IMR-90 (cell line): Measurements from ENCODE around the gene TBC1D32. TPM values are rescaled to one million over a fixed set of nuclear protein-coding genes. Genes with fewer than 3 reads are reported as not detected.

Source experiments
- ATAC-seq: fragments of 200-7000 bp; cut with Tn5 transposase; 2 replicates; pipeline ENCODE4 v1.9.1; 2020; ENCODE audit warnings: low read depth, mild to moderate bottlenecking, moderate library complexity
- BruUV-seq: library from RNA; stranded (reverse); fragments of 400-500 nt; replicated peaks from 2 replicates; lab custom pipeline; 2021; lab: Mats Ljungman, UMichigan
- CTCF ChIA-PET: fragments of 300-600 bp; formaldehyde crosslinking; extraction: SDS; loops from one replicate; lab custom pipeline; 2021; ENCODE audit warnings: antibody characterized with exemption; lab: Yijun Ruan, JAX
- POLR2A ChIA-PET: fragments of 300-600 bp; sonication (Branson Sonifier 250); formaldehyde crosslinking; loops from one replicate; lab custom pipeline; 2022; ENCODE audit warnings: antibody characterized with exemption; ENCODE audit not compliant: unreplicated experiment; lab: Charles Lee
- DNase-seq: peaks from one replicate; pipeline ENCODE4 v3.0.0; 2013
- H2AFZ ChIP-seq: replicated peaks from 2 replicates; pipeline ENCODE3; 2013; ENCODE audit warnings: low read length, mild to moderate bottlenecking; ENCODE audit not compliant: poor library complexity
- H2AK5ac ChIP-seq: 2 replicates; pipeline ENCODE4 v1.6.1; 2013; ENCODE audit warnings: low read depth, low read length, inconsistent platforms
- H2AK9ac ChIP-seq: replicated peaks from 2 replicates; pipeline ENCODE3; 2013; ENCODE audit warnings: mild to moderate bottlenecking, low read depth, low read length, moderate library complexity; ENCODE audit not compliant: poor library complexity
- H2BK120ac ChIP-seq: 2 replicates; pipeline ENCODE4 v1.6.1; 2013; ENCODE audit warnings: low read depth, low read length, inconsistent platforms
- H2BK15ac ChIP-seq: 3 replicates; pipeline ENCODE4 v1.6.1; 2013; ENCODE audit warnings: low read depth, low read length, inconsistent platforms
- H2BK20ac ChIP-seq: 2 replicates; pipeline ENCODE4 v1.6.1; 2013; ENCODE audit warnings: low read depth, mild to moderate bottlenecking, inconsistent platforms, low read length, moderate library complexity
- H2BK5ac ChIP-seq: 2 replicates; pipeline ENCODE4 v1.6.1; 2013; ENCODE audit warnings: mild to moderate bottlenecking, low read depth, low read length, inconsistent platforms; ENCODE audit not compliant: poor library complexity, severe bottlenecking
- H3K14ac ChIP-seq: replicated peaks from 2 replicates; pipeline ENCODE4 v1.6.1; 2013; ENCODE audit warnings: low read depth, low read length, inconsistent platforms
- H3K18ac ChIP-seq: 2 replicates; pipeline ENCODE4 v1.6.1; 2013; ENCODE audit warnings: low read depth, low read length, control low read depth
- H3K23ac ChIP-seq: 2 replicates; pipeline ENCODE4 v1.6.1; 2013; ENCODE audit warnings: low read depth, low read length, inconsistent platforms
- H3K27ac ChIP-seq: 2 replicates; pipeline ENCODE4 v1.5.1; 2013; ENCODE audit warnings: mild to moderate bottlenecking, control low read depth, low read length; ENCODE audit not compliant: insufficient read depth
- H3K27me3 ChIP-seq: 2 replicates; pipeline ENCODE4 v1.6.1; 2013; ENCODE audit warnings: low read length; ENCODE audit not compliant: control insufficient read depth, insufficient read depth
- H3K36me3 ChIP-seq: 2 replicates; pipeline ENCODE4 v1.6.1; 2013; ENCODE audit warnings: low read length, mixed read lengths; ENCODE audit not compliant: control insufficient read depth, insufficient read depth
- H3K4ac ChIP-seq: 2 replicates; pipeline ENCODE4 v1.6.1; 2013; ENCODE audit warnings: low read depth, low read length, inconsistent platforms
- H3K4me1 ChIP-seq: 2 replicates; pipeline ENCODE4 v1.6.1; 2013; ENCODE audit warnings: low read length, mixed read lengths; ENCODE audit not compliant: control insufficient read depth, insufficient read depth
- H3K4me2 ChIP-seq: 2 replicates; pipeline ENCODE4 v1.6.1; 2013; ENCODE audit warnings: low read depth, mild to moderate bottlenecking, control low read depth, low read length, moderate library complexity
- H3K4me3 ChIP-seq: 2 replicates; pipeline ENCODE4 v1.5.1; 2013; ENCODE audit warnings: low read depth, mild to moderate bottlenecking, control low read depth, low read length, moderate library complexity; ENCODE audit not compliant: insufficient read depth
- H3K56ac ChIP-seq: 2 replicates; pipeline ENCODE4 v1.6.1; 2013; ENCODE audit warnings: low read length, inconsistent platforms; ENCODE audit not compliant: insufficient read depth; ENCODE audit errors: extremely low read depth
- H3K79me1 ChIP-seq, 2 experiments: 2 replicates each; pipeline ENCODE4 v1.6.1; 2013; ENCODE audit warnings: low read length in 2 of 2, inconsistent platforms in 1 of 2, low read depth in 1 of 2
- H3K9ac ChIP-seq: 2 replicates; pipeline ENCODE4 v1.6.1; 2013; ENCODE audit warnings: low read depth, low read length, control low read depth
- H3K9me1 ChIP-seq: 2 replicates; pipeline ENCODE4 v1.6.1; 2013; ENCODE audit warnings: low read length, inconsistent platforms; ENCODE audit not compliant: insufficient read depth
- H3K9me3 ChIP-seq: 2 replicates; pipeline ENCODE4 v1.6.1; 2013; ENCODE audit warnings: low read length; ENCODE audit not compliant: control insufficient read depth, insufficient read depth
- H4K20me1 ChIP-seq: 2 replicates; pipeline ENCODE4 v1.6.1; 2013; ENCODE audit warnings: low read length, inconsistent platforms; ENCODE audit not compliant: insufficient read depth
- H4K5ac ChIP-seq: 2 replicates; pipeline ENCODE4 v1.6.1; 2013; ENCODE audit warnings: mild to moderate bottlenecking, low read depth, low read length, control low read depth
- H4K8ac ChIP-seq, 2 experiments: 2 replicates each; pipeline ENCODE4 v1.6.1; 2013; ENCODE audit warnings: low read depth in 2 of 2, low read length in 2 of 2, control low read depth in 1 of 2, inconsistent platforms in 1 of 2
- H4K91ac ChIP-seq: 2 replicates; pipeline ENCODE4 v1.6.1; 2013; ENCODE audit warnings: low read depth, low read length, inconsistent platforms; ENCODE audit not compliant: insufficient read depth
- BHLHE40 ChIP-seq: fragments of 150-350 bp; IDR thresholded peaks from 2 replicates; pipeline ENCODE4 v1.6.1; 2016; ENCODE audit warnings: mild to moderate bottlenecking, low read depth, low read length
- CEBPB ChIP-seq: IDR thresholded peaks from 2 replicates; pipeline ENCODE4 v1.6.1; 2012; ENCODE audit warnings: low read depth, low read length, improper control_type of control experiment
- CTCF ChIP-seq: conservative IDR thresholded peaks from 2 replicates; pipeline ENCODE4 v1.5.1; 2012; ENCODE audit warnings: mild to moderate bottlenecking, low read depth, low read length, improper control_type of control experiment
- MAFK ChIP-seq: IDR thresholded peaks from 2 replicates; pipeline ENCODE4 v1.6.1; 2012; ENCODE audit warnings: low read depth, low read length, improper control_type of control experiment
- MXI1 ChIP-seq: IDR thresholded peaks from 2 replicates; pipeline ENCODE4 v1.6.1; 2012; ENCODE audit warnings: low read depth, mild to moderate bottlenecking, low read length, moderate library complexity, borderline replicate concordance
- RAD21 ChIP-seq: IDR thresholded peaks from 2 replicates; pipeline ENCODE4 v1.6.1; 2012; ENCODE audit warnings: low read length, improper control_type of control experiment
- WGBS, 2 experiments: methylation state at CpG; one replicate each; pipeline versions ENCODE4 v1.1.5 to v1.1.7; 2013; ENCODE audit warnings: missing lambda C conversion rate in 2 of 2; ENCODE audit not compliant: insufficient read length in 1 of 2; ENCODE audit errors: extremely low coverage in 2 of 2; 5-methylcytosine and 5-hydroxymethylcytosine counted together
- dilution Hi-C: fragments of 300-500 bp; cut with HindIII; formaldehyde crosslinking; loops from one replicate; pipeline ENCODE4 v1.14.3; 2018; ENCODE audit warnings: low sequenced_read_pairs; ENCODE audit not compliant: unreplicated experiment
- in situ Hi-C: fragments of 300-500 bp; cut with MboI; formaldehyde crosslinking; loops from 3 replicates; pipeline ENCODE4 v1.14.3; 2019; ENCODE audit warnings: low sequenced_read_pairs, inconsistent platforms, mixed read lengths
- intact Hi-C: fragments of 100-400 bp; cut with micrococcal nuclease; formaldehyde crosslinking; loops from 2 replicates; pipeline ENCODE4 v1.10.0; 2022
- polyA plus RNA-seq, 3 experiments: library from polyadenylated mRNA; depleted of rRNA; stranded (reverse); fragments of >200 nt; gene quantifications; 2 replicates each; pipeline ENCODE4 v1.2.3, GENCODE V29; 2012; ENCODE audit warnings: low replicate concordance in 1 of 3
- total RNA-seq: library from RNA; depleted of rRNA; stranded (reverse); fragments of >200 nt; gene quantifications from 2 replicates; pipeline ENCODE4 v1.2.3, GENCODE V29; 2012

The TBC1D32 gene
- total and polyA plus RNA-seq, 2 of the 4 experiments (the other 2 are of a cell fraction): 3.0 to 7.2 TPM

GRCh38 chr6:121171879-121172278, 162.4 kb downstream of the TBC1D32 start:
- ChIA-PET POLR2A (no interaction called here), CTCF (no interaction called here)
- H3K14ac ChIP-seq: no peak overlapping the region
- no peak overlapping the region for H2AK5ac ChIP-seq
- H4K5ac ChIP-seq: no peak overlapping the region
- intact Hi-C loops (no loop called here), in situ Hi-C loops (no loop called here), dilution Hi-C loops (no loop called here)
- no peak overlapping the region for H4K91ac ChIP-seq
- H3K9ac ChIP-seq: no peak overlapping the region
- no peak overlapping the region for H2BK20ac ChIP-seq
- no peaks in the 10 kb centered on the region for H3K27me3 ChIP-seq
- H4K20me1 ChIP-seq: no peaks in the 10 kb centered on the region
- H3K9me3 ChIP-seq: no peaks in the 10 kb centered on the region
- DNase-seq (no peak), ATAC-seq (no peak)
- H2BK120ac ChIP-seq: no peak overlapping the region
- no peaks in the 10 kb centered on the region for H3K36me3 ChIP-seq
- no peak overlapping the region for H3K4me3 ChIP-seq
- no peak overlapping the region for H2AK9ac ChIP-seq
- H3K56ac ChIP-seq: no peak overlapping the region
- H3K79me1 ChIP-seq: no peaks in the 10 kb centered on the region
- TF ChIP-seq CTCF (no peak), BHLHE40 (no peak), RAD21 (no peak), CEBPB (no peak), MXI1 (no peak), MAFK (no peak)
- no peak overlapping the region for H3K18ac ChIP-seq
- no peak overlapping the region for H2BK5ac ChIP-seq
- WGBS, 2 experiments: no CpG with 5 or more reads among the region's 4 CpGs
- H4K8ac ChIP-seq: no peak overlapping the region
- H3K4me1 ChIP-seq: no peaks in the 10 kb centered on the region
- no TSS peak for BruUV-seq
- no peak overlapping the region for H3K23ac ChIP-seq
- H3K27ac ChIP-seq: no peak overlapping the region
- H2BK15ac ChIP-seq: no peak overlapping the region
- H3K4me2 ChIP-seq: no peak overlapping the region
- H3K4ac ChIP-seq: no peak overlapping the region
- no peaks in the 10 kb centered on the region; the same call in 1 of the 2 replicates for H3K9me1 ChIP-seq
- H2AFZ ChIP-seq: no peak overlapping the region
